ENCODE measurements around the gene FBXO31.

Gene FBXO31

GRCh38 chr16:87417528-87417910, 33.9 kb upstream of the FBXO31 start:
- H3K79me2 ChIP-seq (ENCODE audit: insufficient read depth, low read length) = no peaks in the 10 kb centered on the region
- no peaks in the 10 kb centered on the region for H3K9me2 ChIP-seq (ENCODE audit: low read depth, low read length)
- no peak overlapping the region for H2AFZ ChIP-seq (ENCODE audit: low read length)
- TF ChIP-seq CTCF (IDR thresholded peaks at IDR 0.05; ENCODE audit: low read length) (no peak), EZH2 (IDR thresholded peaks at IDR 0.05; ENCODE audit: borderline replicate concordance, low read length) (no peak)
- H3K27ac ChIP-seq (ENCODE audit: low read depth, low read length, poor library complexity, severe bottlenecking) = no peak overlapping the region
- H3K9ac ChIP-seq (ENCODE audit: low read length) = no peak overlapping the region
- H3K4me3 ChIP-seq (ENCODE audit: low read depth, low read length, poor library complexity, severe bottlenecking) = no peak overlapping the region
- H3K9me3 ChIP-seq (ENCODE audit: low read length) = no peaks in the 10 kb centered on the region
- H3K27me3 ChIP-seq (ENCODE audit: insufficient read depth, low read length) = no peaks in the 10 kb centered on the region
- H3F3A ChIP-seq (ENCODE audit: insufficient read depth, low read length) = no peaks in the 10 kb centered on the region
- H3K4me2 ChIP-seq (ENCODE audit: low read length) = no peak overlapping the region
- H3K4me1 ChIP-seq (ENCODE audit: insufficient read depth, low read length, severe bottlenecking) = no peaks in the 10 kb centered on the region
- H3K36me3 ChIP-seq (ENCODE audit: insufficient read depth, low read length) = peaks cover 53% of the 10 kb centered on the region
- H4K20me1 ChIP-seq (ENCODE audit: insufficient read depth, low read length) = no peaks in the 10 kb centered on the region

DNA sequence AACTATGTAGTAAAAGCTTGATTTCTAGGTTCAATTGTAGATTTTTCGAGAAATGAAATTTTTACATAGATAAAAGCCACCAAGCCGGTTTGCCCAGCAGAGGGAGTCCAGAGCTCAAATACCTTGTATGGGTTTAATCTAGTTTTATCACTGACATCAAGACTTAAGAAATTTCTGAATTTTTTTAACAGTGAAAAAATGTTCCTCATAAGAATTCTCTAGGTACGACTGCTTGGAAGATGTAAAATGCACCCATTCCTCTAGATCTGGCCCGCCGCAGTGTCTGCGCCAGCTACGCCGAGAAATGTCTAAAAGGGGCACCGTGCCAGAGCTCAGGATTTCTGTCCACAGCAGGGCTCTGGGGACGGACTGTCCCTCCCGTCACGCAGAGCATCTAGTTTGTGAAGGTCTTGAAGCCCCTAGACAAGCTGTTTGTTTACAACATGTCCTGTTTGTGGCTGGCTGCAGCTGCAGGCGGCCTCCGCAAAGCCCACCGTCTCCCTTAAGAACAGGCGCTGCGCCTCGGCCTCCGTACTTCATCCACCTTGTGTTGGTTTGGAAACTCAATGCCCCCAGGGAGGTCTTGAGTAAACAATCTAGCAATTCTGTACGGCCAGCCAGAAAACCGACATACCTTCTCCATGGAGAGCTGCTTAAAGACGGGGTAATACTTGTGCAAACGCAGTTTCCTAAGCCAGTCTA, 33.4 kb upstream of the FBXO31 start:
- Histone ChIP-seq H3K27ac (ENCODE audit: low read depth, low read length, poor library complexity, severe bottlenecking) (no peak overlapping the region), H3K27me3 (ENCODE audit: insufficient read depth, low read length) (no peaks in the 10 kb centered on the region), H3F3A (ENCODE audit: insufficient read depth, low read length) (no peaks in the 10 kb centered on the region), H3K4me2 (ENCODE audit: low read length) (no peak overlapping the region), H3K9me2 (ENCODE audit: low read depth, low read length) (no peaks in the 10 kb centered on the region), H4K20me1 (ENCODE audit: insufficient read depth, low read length) (no peaks in the 10 kb centered on the region), H3K4me3 (ENCODE audit: low read depth, low read length, poor library complexity, severe bottlenecking) (no peak overlapping the region), H3K79me2 (ENCODE audit: insufficient read depth, low read length) (no peaks in the 10 kb centered on the region), H3K9me3 (ENCODE audit: low read length) (no peaks in the 10 kb centered on the region), H2AFZ (ENCODE audit: low read length) (no peak overlapping the region), H3K36me3 (ENCODE audit: insufficient read depth, low read length) (peaks cover 54% of the 10 kb centered on the region), H3K9ac (ENCODE audit: low read length) (no peak overlapping the region), H3K4me1 (ENCODE audit: insufficient read depth, low read length, severe bottlenecking) (no peaks in the 10 kb centered on the region)
- TF ChIP-seq CTCF (IDR thresholded peaks at IDR 0.05; ENCODE audit: low read length) (peak; percentile 65), EZH2 (IDR thresholded peaks at IDR 0.05; ENCODE audit: borderline replicate concordance, low read length) (no peak)

DNA sequence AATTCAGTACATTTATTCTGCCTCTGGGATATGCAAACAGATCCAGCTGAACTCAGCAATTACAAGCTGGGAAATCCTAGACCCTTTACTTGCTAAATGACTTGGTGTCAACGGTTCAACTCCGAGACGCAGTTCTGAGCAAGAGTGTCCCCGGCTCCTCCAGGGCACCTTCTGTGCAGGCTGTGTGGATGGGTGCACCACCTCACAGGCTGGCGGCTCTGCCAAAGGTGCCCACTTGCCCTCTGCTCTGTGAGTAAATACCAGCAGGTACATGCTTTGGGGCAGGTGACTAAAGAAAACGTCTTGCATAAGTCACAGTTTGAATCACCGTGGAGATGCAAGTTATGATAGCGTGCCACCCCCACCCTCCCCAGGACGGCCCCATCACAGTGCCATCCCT, 31.9 kb upstream of the FBXO31 start:
- no peaks in the 10 kb centered on the region for H4K20me1 ChIP-seq (ENCODE audit: insufficient read depth, low read length)
- no peak overlapping the region for H3K4me2 ChIP-seq (ENCODE audit: low read length)
- no peak for TF ChIP-seq CTCF (IDR thresholded peaks at IDR 0.05; ENCODE audit: low read length)
- TF ChIP-seq EZH2 (IDR thresholded peaks at IDR 0.05; ENCODE audit: borderline replicate concordance, low read length) = no peak
- no peaks in the 10 kb centered on the region for H3K4me1 ChIP-seq (ENCODE audit: insufficient read depth, low read length, severe bottlenecking)
- no peaks in the 10 kb centered on the region for H3K79me2 ChIP-seq (ENCODE audit: insufficient read depth, low read length)
- H3K27ac ChIP-seq (ENCODE audit: low read depth, low read length, poor library complexity, severe bottlenecking) = no peak overlapping the region
- no peaks in the 10 kb centered on the region for H3K9me2 ChIP-seq (ENCODE audit: low read depth, low read length)
- peaks cover 59% of the 10 kb centered on the region for H3K36me3 ChIP-seq (ENCODE audit: insufficient read depth, low read length)
- no peaks in the 10 kb centered on the region for H3F3A ChIP-seq (ENCODE audit: insufficient read depth, low read length)
- no peaks in the 10 kb centered on the region for H3K27me3 ChIP-seq (ENCODE audit: insufficient read depth, low read length)
- no peaks in the 10 kb centered on the region for H3K9me3 ChIP-seq (ENCODE audit: low read length)
- H3K9ac ChIP-seq (ENCODE audit: low read length) = no peak overlapping the region
- H3K4me3 ChIP-seq (ENCODE audit: low read depth, low read length, poor library complexity, severe bottlenecking) = no peak overlapping the region
- no peak overlapping the region for H2AFZ ChIP-seq (ENCODE audit: low read length)
